K562 (cell line): ENCODE results near the gene ZNF567. TPM values are rescaled to one million over a fixed set of nuclear protein-coding genes. Genes with fewer than 3 reads are reported as not detected.

Experiments
- ATAC-seq: fragments of 200-7000 bp; cut with Tn5 transposase; 3 replicates; pipeline ENCODE4 v1.9.1; 2020; ENCODE audit warnings: moderate library complexity
- BruUV-seq: library from RNA; stranded (reverse); fragments of 400-500 nt; replicated peaks from 2 replicates; lab custom pipeline; 2021; lab: Mats Ljungman, UMichigan
- CTCF ChIA-PET: fragments of 300-600 bp; formaldehyde crosslinking; extraction: SDS; loops from one replicate; lab custom pipeline; 2021; ENCODE audit warnings: low intra/inter-chr PET ratio; lab: Yijun Ruan, JAX
- POLR2A ChIA-PET: fragments of 300-600, 350-650 bp; sonication (Branson Sonifier 250); formaldehyde crosslinking; extraction: SDS; loops from one replicate; lab custom pipeline; 2021; ENCODE audit warnings: antibody characterized with exemption, inconsistent platforms; lab: Yijun Ruan, JAX
- DNase-seq, 4 experiments: peaks; one replicate each; pipeline versions ENCODE4 v3.0.0 to v3.0.0-alpha.2; 2011 to 2018; ENCODE audit warnings: low spot score in 3 of 4, mixed read lengths in 3 of 4; ENCODE audit errors: extremely low read depth in 1 of 4
- FAIRE-seq: peaks from 2 replicates; lab custom pipeline; 2011; peaks lifted over from hg19 to GRCh38; lab: Jason Lieb, UNC
- H2AFZ ChIP-seq: 2 replicates; pipeline ENCODE4 v1.6.0; 2011; ENCODE audit warnings: low read depth, low read length, control low read depth, inconsistent platforms
- H3K27ac ChIP-seq: fragments of 200-600 bp; 3 replicates; pipeline ENCODE4 v1.8.0; 2011; ENCODE audit warnings: low read depth, mild to moderate bottlenecking, control low read depth, inconsistent platforms, low read length, moderate library complexity, mixed read lengths; ENCODE audit errors: extremely low read depth
- H3K27me3 ChIP-seq, 2 experiments: fragments of 300-600 bp in 1 of 2; 2 replicates in 1 of 2; 3 replicates in 1 of 2; pipeline versions ENCODE4 v1.6.0 to v1.8.0; 2011; ENCODE audit warnings: inconsistent platforms in 2 of 2, low read length in 2 of 2, mild to moderate bottlenecking in 1 of 2, mixed read lengths in 1 of 2, moderate library complexity in 1 of 2; ENCODE audit not compliant: control insufficient read depth in 2 of 2, insufficient read depth in 2 of 2
- H3K36me3 ChIP-seq: fragments of 300-600 bp; 3 replicates; pipeline ENCODE4 v1.8.0; 2011; ENCODE audit warnings: mild to moderate bottlenecking, low read length, inconsistent platforms; ENCODE audit not compliant: control insufficient read depth, insufficient read depth
- H3K4me1 ChIP-seq, 2 experiments: fragments of 200-600 bp in 1 of 2; replicated peaks in 1 of 2; 2 replicates in 1 of 2; 3 replicates in 1 of 2; pipeline versions ENCODE4 v1.5.1 to v1.8.0; 2011; ENCODE audit warnings: inconsistent platforms in 2 of 2, low read length in 2 of 2, mild to moderate bottlenecking in 1 of 2, mixed read lengths in 1 of 2, moderate library complexity in 1 of 2; ENCODE audit not compliant: control insufficient read depth in 2 of 2, insufficient read depth in 2 of 2
- H3K4me2 ChIP-seq: 2 replicates; pipeline ENCODE4 v1.6.1; 2011; ENCODE audit warnings: low read length, control low read depth, inconsistent platforms, mixed read lengths; ENCODE audit not compliant: insufficient read depth
- H3K4me3 ChIP-seq: fragments of 200-600 bp; sonication (generic), shearing (Covaris generic); 2 replicates; pipeline ENCODE4 v1.5.1; 2016; ENCODE audit warnings: control low read depth, inconsistent platforms
- H3K79me2 ChIP-seq: fragments of 200-600 bp; 3 replicates; pipeline ENCODE4 v1.8.0; 2011; ENCODE audit warnings: low read length, inconsistent platforms; ENCODE audit not compliant: control insufficient read depth, insufficient read depth
- H3K9ac ChIP-seq, 2 experiments: 2 replicates each; pipeline versions ENCODE4 v1.6.0 to v1.6.1; 2011; ENCODE audit warnings: low read depth in 2 of 2, low read length in 2 of 2, control low read depth in 1 of 2, inconsistent platforms in 1 of 2, mild to moderate bottlenecking in 1 of 2, mixed read lengths in 1 of 2; ENCODE audit not compliant: insufficient read depth in 1 of 2
- H3K9me1 ChIP-seq: one replicate; pipeline ENCODE4 v1.6.0; 2011; ENCODE audit warnings: inconsistent platforms, mild to moderate bottlenecking, low read length, moderate library complexity; ENCODE audit not compliant: control insufficient read depth, insufficient read depth
- H3K9me3 ChIP-seq: replicated peaks from 2 replicates; pipeline ENCODE4 v1.5.1; 2011; ENCODE audit warnings: low read depth, low read length, inconsistent platforms; ENCODE audit not compliant: control insufficient read depth, insufficient read depth
- H4K20me1 ChIP-seq: replicated peaks from 2 replicates; pipeline ENCODE4 v1.6.1; 2011; ENCODE audit warnings: low read length, inconsistent platforms, mixed read lengths; ENCODE audit not compliant: control insufficient read depth, insufficient read depth
- ARID2 ChIP-seq: fragments of 450-650 bp; IDR thresholded peaks from 2 replicates; pipeline ENCODE4 v1.6.1; 2017; ENCODE audit warnings: antibody characterized with exemption, mild to moderate bottlenecking
- NCOA2 ChIP-seq, 2 experiments: fragments of 450-650 bp; IDR thresholded peaks; 2 replicates each; pipeline ENCODE4 v1.6.1; 2018; ENCODE audit warnings: mild to moderate bottlenecking in 2 of 2, moderate library complexity in 1 of 2; ENCODE audit not compliant: partially characterized antibody in 2 of 2
- POLR3A ChIP-seq: IDR thresholded peaks from 2 replicates; pipeline ENCODE4 v1.6.1; 2011; ENCODE audit warnings: borderline replicate concordance, mild to moderate bottlenecking, moderate library complexity; ENCODE audit not compliant: insufficient read length, insufficient read depth; ENCODE audit errors: extremely low read depth
- ZBTB1 ChIP-seq: sonication (generic); formaldehyde crosslinking; IDR thresholded peaks from 2 replicates; pipeline ENCODE4 v1.8.1; 2023; ENCODE audit warnings: missing genetic modification reagents, low read depth, mild to moderate bottlenecking, borderline replicate concordance
- ZBTB33 ChIP-seq: sonication (generic); formaldehyde crosslinking; IDR thresholded peaks from 2 replicates; pipeline ENCODE4 v1.8.1; 2023; ENCODE audit warnings: mild to moderate bottlenecking, missing genetic modification reagents
- ZNF174 ChIP-seq: fragments of 250-450 bp; sonication (Bioruptor Pico); IDR thresholded peaks from 2 replicates; pipeline ENCODE4 v1.4.0; 2020; ENCODE audit warnings: mild to moderate bottlenecking
- ZNF436 ChIP-seq: fragments of 250-450, 450-650 bp; sonication (Bioruptor Pico); formaldehyde crosslinking; IDR thresholded peaks from 2 replicates; pipeline ENCODE4 v1.7.0; 2020; ENCODE audit warnings: mild to moderate bottlenecking
- ZSCAN32 ChIP-seq: fragments of 450-650 bp; formaldehyde crosslinking; IDR thresholded peaks from 2 replicates; pipeline ENCODE4 v1.4.0; 2020; ENCODE audit warnings: mild to moderate bottlenecking, moderate library complexity
- WGBS: fragments of 100-300 bp; shearing (Covaris generic); methylation state at CpG from one replicate; pipeline ENCODE4 v1.1.6; 2016; ENCODE audit warnings: low coverage, mixed read lengths; ENCODE audit not compliant: insufficient coverage; ENCODE audit errors: missing lambda C conversion rate; 5-methylcytosine and 5-hydroxymethylcytosine counted together
- in situ Hi-C: fragments of 300-500 bp; cut with MboI; formaldehyde crosslinking; loops from 4 replicates; pipeline ENCODE4 v1.15.0; 2018; ENCODE audit warnings: inconsistent platforms, mixed read lengths
- intact Hi-C: fragments of 100-400 bp; cut with micrococcal nuclease; formaldehyde crosslinking; loops from 2 replicates; pipeline ENCODE4 v1.14.2; 2022
- polyA plus RNA-seq, 8 experiments: library from polyadenylated mRNA; depleted of rRNA in 4 of 8; stranded (reverse) in 5 of 8; unstranded in 3 of 8; fragments of >200 nt; fragmentation: Nextera tagmentation in 2 of 8; fragmentation: Illumina TruSeq in 1 of 8; extraction: Ambion mirVana in 2 of 8; extraction: Trizol in 1 of 8; gene quantifications; 2 replicates each; pipeline versions ENCODE4 v1.2.1 to v1.2.3, GENCODE V29; 2011 to 2014; ENCODE audit warnings: inconsistent platforms in 1 of 8, missing spikeins in 1 of 8
- total RNA-seq, 7 experiments: library from RNA; depleted of rRNA in 6 of 7; stranded (reverse); fragments of >200 nt in 6 of 7; fragmentation: Illumina TruSeq in 2 of 7; extraction: Trizol in 2 of 7; gene quantifications; 2 replicates each; pipeline versions ENCODE4 v1.2.1 to v1.2.3, GENCODE V29; 2011 to 2021; ENCODE audit warnings: low replicate concordance in 1 of 7
- TF ChIP-seq, protein P1 (sequence below), 2 experiments: IDR thresholded peaks; 2 replicates each; pipeline ENCODE4 v1.6.1; 2011; ENCODE audit warnings: borderline replicate concordance in 1 of 2, control low read depth in 1 of 2, low read depth in 1 of 2, low read length in 1 of 2, mild to moderate bottlenecking in 1 of 2, mixed read lengths in 1 of 2, moderate library complexity in 1 of 2; ENCODE audit not compliant: insufficient read depth in 1 of 2, insufficient read length in 1 of 2, poor library complexity in 1 of 2, severe bottlenecking in 1 of 2; ENCODE audit errors: extremely low read depth in 1 of 2

ZNF567 gene
- total and polyA plus RNA-seq, 9 of the 15 experiments (the other 6 are each of a cell fraction or from before 2014, with no cell fraction given): 3.1 to 11.5 (median 7.4) TPM

DNA sequence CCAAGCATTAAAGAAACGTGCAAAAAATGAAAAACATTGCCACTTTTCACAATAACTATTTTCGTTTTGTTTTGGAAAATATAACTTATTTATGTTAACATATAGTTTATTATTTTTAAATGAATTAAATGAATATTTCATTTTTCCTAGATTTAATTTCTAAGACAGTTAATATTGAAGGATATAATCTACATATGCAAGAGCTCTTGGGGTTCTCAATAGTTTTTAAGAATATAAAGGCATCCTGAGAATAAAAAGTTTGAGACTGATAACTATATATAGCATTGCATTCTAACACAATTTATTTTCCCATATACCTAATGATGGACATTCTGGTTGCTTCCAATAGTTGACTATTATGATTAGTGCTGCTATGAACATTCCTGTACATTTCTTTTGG, 40.7 kb upstream of the ZNF567 start:
- intact Hi-C loops: no loop called here
- FAIRE-seq: no peak
- in situ Hi-C loops: no loop called here
- no peak for DNase-seq
- no peaks in the 10 kb centered on the region for H3K79me2 ChIP-seq
- H3K9ac ChIP-seq: no peak overlapping the region
- H3K4me2 ChIP-seq: no peak overlapping the region
- H3K4me3 ChIP-seq: no peak overlapping the region
- no peaks in the 10 kb centered on the region for H4K20me1 ChIP-seq
- TF ChIP-seq ZNF174 (CRISPR knock-in tag): no peak
- TF ChIP-seq NCOA2 (IDR thresholded peaks at IDR 0.05; ENCODE audit: partially characterized antibody in 2 of 2): no peak
- TF ChIP-seq ZBTB1 (CRISPR knock-in tag): no peak
- no peak for TF ChIP-seq ZSCAN32 (CRISPR knock-in tag)
- TF ChIP-seq, protein P1, sequence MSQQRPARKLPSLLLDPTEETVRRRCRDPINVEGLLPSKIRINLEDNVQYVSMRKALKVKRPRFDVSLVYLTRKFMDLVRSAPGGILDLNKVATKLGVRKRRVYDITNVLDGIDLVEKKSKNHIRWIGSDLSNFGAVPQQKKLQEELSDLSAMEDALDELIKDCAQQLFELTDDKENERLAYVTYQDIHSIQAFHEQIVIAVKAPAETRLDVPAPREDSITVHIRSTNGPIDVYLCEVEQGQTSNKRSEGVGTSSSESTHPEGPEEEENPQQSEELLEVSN (IDR thresholded peaks at IDR 0.05; ENCODE audit: borderline replicate concordance in 1 of 2, extremely low read depth in 1 of 2, insufficient read depth in 1 of 2, insufficient read length in 1 of 2, low read depth in 1 of 2, low read length in 1 of 2, poor library complexity in 1 of 2, severe bottlenecking in 1 of 2): no peak
- TF ChIP-seq ZBTB33 (CRISPR knock-in tag): no peak
- no peak for TF ChIP-seq ZNF436 (CRISPR knock-in tag)
- no peak for TF ChIP-seq POLR3A
- TF ChIP-seq ARID2: no peak
- WGBS: 0% methylated on average over 2 of the region's 2 CpGs
- H3K4me1 ChIP-seq: no peaks in the 10 kb centered on the region
- no peaks in the 10 kb centered on the region for H3K9me1 ChIP-seq
- BruUV-seq: no TSS peak
- H2AFZ ChIP-seq: no peak overlapping the region
- POLR2A ChIA-PET: interaction anchor here (1.0 kb wide), 1 partner anchor 51 kb away, joined by 3 read pairs; no protein-coding TSS in a partner anchor
- no peaks in the 10 kb centered on the region for H3K27me3 ChIP-seq
- CTCF ChIA-PET: no interaction called here
- no peak for ATAC-seq
- H3K27ac ChIP-seq: no peak overlapping the region
- H3K9me3 ChIP-seq: no peaks in the 10 kb centered on the region
- H3K36me3 ChIP-seq: no peaks in the 10 kb centered on the region
